SK-N-SH (cell line): ENCODE measurements around the gene PARP15.

Source experiments
- EZH2phosphoT487 ChIP-seq: fragments of 200-600 bp; sonication (generic); IDR thresholded peaks from 2 replicates; pipeline ENCODE4 v1.6.1; 2017; ENCODE audit warnings: low read depth, mixed run types, mild to moderate bottlenecking, antibody characterized with exemption, moderate library complexity, borderline replicate concordance
- RFX5 ChIP-seq: IDR thresholded peaks from 2 replicates; pipeline ENCODE4 v1.6.1; 2012; ENCODE audit warnings: mild to moderate bottlenecking, improper control_type of control experiment, low read length
- SIN3A ChIP-seq: IDR thresholded peaks from 2 replicates; pipeline ENCODE4 v1.6.1; 2012; ENCODE audit warnings: low read depth, mild to moderate bottlenecking, low read length, moderate library complexity, borderline replicate concordance
- TAF1 ChIP-seq: IDR thresholded peaks from 2 replicates; pipeline ENCODE4 v1.6.1; 2012; ENCODE audit warnings: low read depth, mild to moderate bottlenecking, low read length, moderate library complexity, borderline replicate concordance
- TF ChIP-seq, protein P1 (sequence below): fragments of 200-600 bp; sonication (generic); IDR thresholded peaks from 2 replicates; pipeline ENCODE4 v1.6.1; 2017; ENCODE audit warnings: antibody characterized with exemption, mild to moderate bottlenecking, moderate library complexity

DNA sequence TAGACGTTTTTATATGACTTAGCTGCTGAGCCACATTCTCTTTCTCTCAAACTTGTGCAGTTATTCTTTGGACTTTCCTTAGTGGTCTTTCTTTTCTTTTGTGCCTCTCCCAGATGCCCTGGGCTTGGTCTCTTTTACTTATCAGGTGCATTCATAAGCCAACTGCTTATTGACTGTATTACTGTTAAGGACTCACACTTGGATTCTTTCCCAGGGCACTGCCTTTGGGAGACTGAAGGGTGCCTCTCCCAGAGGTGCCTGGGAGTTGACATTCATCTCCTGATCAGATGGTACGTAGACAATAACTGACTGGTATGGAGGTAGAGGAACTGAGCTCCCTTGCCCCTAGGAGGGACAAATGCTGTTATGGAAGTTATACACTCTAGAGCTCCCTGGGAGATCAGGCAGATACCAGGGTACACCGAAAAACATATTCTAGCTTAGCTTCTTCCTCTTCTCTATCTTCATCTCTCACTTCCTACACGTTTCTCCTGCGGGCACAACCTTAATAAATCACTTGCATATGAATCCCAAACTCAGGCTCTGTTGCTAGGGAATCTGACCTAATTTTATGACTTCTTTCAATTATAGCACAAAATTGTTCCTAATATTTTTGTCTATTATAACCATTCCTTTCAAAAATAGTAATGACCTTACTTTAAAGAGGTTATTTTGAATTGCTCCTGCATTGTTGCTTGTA, 24.7 kb downstream of the PARP15 start:
- no peak for TF ChIP-seq RFX5
- no peak for TF ChIP-seq TAF1
- no peak for TF ChIP-seq EZH2phosphoT487
- TF ChIP-seq, protein P1, sequence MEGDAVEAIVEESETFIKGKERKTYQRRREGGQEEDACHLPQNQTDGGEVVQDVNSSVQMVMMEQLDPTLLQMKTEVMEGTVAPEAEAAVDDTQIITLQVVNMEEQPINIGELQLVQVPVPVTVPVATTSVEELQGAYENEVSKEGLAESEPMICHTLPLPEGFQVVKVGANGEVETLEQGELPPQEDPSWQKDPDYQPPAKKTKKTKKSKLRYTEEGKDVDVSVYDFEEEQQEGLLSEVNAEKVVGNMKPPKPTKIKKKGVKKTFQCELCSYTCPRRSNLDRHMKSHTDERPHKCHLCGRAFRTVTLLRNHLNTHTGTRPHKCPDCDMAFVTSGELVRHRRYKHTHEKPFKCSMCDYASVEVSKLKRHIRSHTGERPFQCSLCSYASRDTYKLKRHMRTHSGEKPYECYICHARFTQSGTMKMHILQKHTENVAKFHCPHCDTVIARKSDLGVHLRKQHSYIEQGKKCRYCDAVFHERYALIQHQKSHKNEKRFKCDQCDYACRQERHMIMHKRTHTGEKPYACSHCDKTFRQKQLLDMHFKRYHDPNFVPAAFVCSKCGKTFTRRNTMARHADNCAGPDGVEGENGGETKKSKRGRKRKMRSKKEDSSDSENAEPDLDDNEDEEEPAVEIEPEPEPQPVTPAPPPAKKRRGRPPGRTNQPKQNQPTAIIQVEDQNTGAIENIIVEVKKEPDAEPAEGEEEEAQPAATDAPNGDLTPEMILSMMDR, result no peak
- TF ChIP-seq SIN3A, result no peak
